ENCODE data around the gene LY6G5C. TPM values are rescaled to one million over a fixed set of nuclear protein-coding genes. Genes with fewer than 3 reads are reported as not detected.

LY6G5C gene
- total and polyA plus RNA-seq, 2 donors (not counting 3 experiments of a cell fraction or from before 2014, with no cell fraction given): 8.2 to 11.4 TPM

GRCh38 chr6:31683591-31683990 lies 2.7 kb upstream of the LY6G5C start:
- FAIRE-seq (no peak), DNase-seq (ENCODE audit: low read depth, low spot score) (no peak)
- Histone ChIP-seq H3K27ac (ENCODE audit: insufficient read depth, low read depth, low read length) (no peak overlapping the region), H3K4me1 (ENCODE audit: control insufficient read depth, extremely low read depth, insufficient read depth, low read length) (peaks cover 8% of the 10 kb centered on the region), H3K9me1 (replicated peaks; ENCODE audit: control insufficient read depth, extremely low read depth, insufficient read depth, low read length) (no peaks in the 10 kb centered on the region), H3K27me3 (ENCODE audit: control insufficient read depth in 2 of 2, insufficient read depth in 2 of 2, low read length in 2 of 2) (no peaks in the 10 kb centered on the region), H3K9ac (replicated peaks; ENCODE audit: extremely low read depth, insufficient read depth, low read length) (no peak overlapping the region), H4K20me1 (replicated peaks; ENCODE audit: control insufficient read depth, extremely low read depth, insufficient read depth, low read length) (no peaks in the 10 kb centered on the region), H3K9me3 (replicated peaks; ENCODE audit: control insufficient read depth, insufficient read depth, low read length) (no peaks in the 10 kb centered on the region), H3K4me2 (ENCODE audit: insufficient read depth, low read length) (no peak overlapping the region), H3K36me3 (ENCODE audit: control insufficient read depth in 2 of 2, extremely low read depth in 1 of 2, insufficient read depth in 2 of 2, low read length in 2 of 2) (peaks cover 0 to 20% of the 10 kb centered on the region in 2 experiments), H2AFZ (ENCODE audit: low read depth, low read length) (no peak overlapping the region), H3K79me2 (ENCODE audit: control insufficient read depth, insufficient read depth, low read length) (no peaks in the 10 kb centered on the region), H3K4me3 (replicated peaks in 1 of 3; ENCODE audit: insufficient read depth in 1 of 3, low read depth in 1 of 3, low read length in 3 of 3) (no peak overlapping the region)
- CTCF ChIA-PET: interaction anchor here (0.6 to 2.0 kb wide), 4 partner anchors 10 to 146 kb away, joined by 3 to 10 read pairs (median 4); no protein-coding TSS in a partner anchor
- POLR2A ChIA-PET: no interaction called here
- intact Hi-C loops (cut with micrococcal nuclease) (no loop called here), dilution Hi-C loops (cut with MboI; ENCODE audit: extremely low pct_ligation_motif_present, low sequenced_read_pairs) (no loop called here)
- no TSS peak for BruUV-seq (replicated peaks)
- no peak for TF ChIP-seq POLR2A (IDR thresholded peaks at IDR 0.05; ENCODE audit: low read depth, low read length)
- TF ChIP-seq EZH2 (IDR thresholded peaks at IDR 0.05; ENCODE audit: borderline replicate concordance, low read depth, low read length, severe bottlenecking): no peak
- no peak for TF ChIP-seq POLR2AphosphoS5 (IDR thresholded peaks at IDR 0.05; ENCODE audit: insufficient read depth, low read depth, low read length)
- TF ChIP-seq CTCF (IDR thresholded peaks at IDR 0.05; ENCODE audit: extremely low read depth in 1 of 2, insufficient read depth in 1 of 2, low read depth in 1 of 2, low read length in 2 of 2): no peak
- no peak for TF ChIP-seq JUN (IDR thresholded peaks at IDR 0.05; ENCODE audit: borderline replicate concordance, insufficient read depth, insufficient read length, low read depth)
- no peak for TF ChIP-seq FOS (IDR thresholded peaks at IDR 0.05; ENCODE audit: borderline replicate concordance, insufficient read depth, low read length)
- TF ChIP-seq MYC (IDR thresholded peaks at IDR 0.05; ENCODE audit: low read depth, low read length): no peak
- TF ChIP-seq MAX (IDR thresholded peaks at IDR 0.05; ENCODE audit: insufficient read depth, insufficient read length): no peak

Data from endothelial cell of umbilical vein (primary cell).